ENCODE data around the gene GRN.
"Not testable (repeated sequence)": the region's sequence is repeated elsewhere in the genome, so short reads cannot be mapped to it uniquely, and the experiment has no call there.

DNA sequence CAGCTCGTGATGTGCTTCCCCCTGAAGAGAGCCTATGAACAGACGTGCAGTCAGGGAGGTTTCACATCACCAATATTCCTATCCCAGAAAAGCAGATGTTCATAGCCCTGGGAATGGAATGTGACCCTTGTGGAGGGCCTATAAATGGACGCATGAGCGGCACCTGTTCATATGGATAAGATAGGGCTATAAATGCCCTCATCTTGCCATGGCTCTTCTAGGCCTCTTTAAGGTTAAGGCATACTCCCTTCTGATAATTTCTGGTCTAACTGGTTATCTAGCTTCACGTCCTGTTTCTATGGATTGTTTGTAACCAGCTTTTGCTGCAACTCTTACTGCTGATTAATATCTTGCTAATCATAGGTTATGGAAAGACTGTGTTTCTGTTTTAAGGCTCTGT, 4.5 kb upstream of the GRN start:
- TF ChIP-seq YY1 (IDR thresholded peaks at IDR 0.05; ENCODE audit: insufficient read depth, insufficient read length); ZNF274 (IDR thresholded peaks at IDR 0.05; ENCODE audit: low read depth, low read length); SUZ12 (IDR thresholded peaks at IDR 0.05; ENCODE audit: extremely low read depth, insufficient read depth, insufficient read length): not testable (repeated sequence)
